Fibroblast of lung (primary cell): ENCODE measurements around the gene SUPT7L. TPM values are rescaled to one million over a fixed set of nuclear protein-coding genes. Genes with fewer than 3 reads are reported as not detected.

ENCODE experiments used
- DNase-seq, 2 donors: peaks; one replicate each; pipeline versions ENCODE4 v3.0.0 to v3.0.0-alpha.2; 2010; ENCODE audit warnings: low read depth in 2 of 2
- H2AFZ ChIP-seq: 2 replicates; pipeline ENCODE4 v1.5.1; 2012; ENCODE audit warnings: low read length, control low read depth, inconsistent platforms
- H3K27ac ChIP-seq: 2 replicates; pipeline ENCODE4 v1.5.1; 2011; ENCODE audit warnings: low read length, control low read depth; ENCODE audit not compliant: insufficient read depth
- H3K27me3 ChIP-seq: 2 replicates; pipeline ENCODE4 v1.5.1; 2011; ENCODE audit warnings: mild to moderate bottlenecking, low read length; ENCODE audit not compliant: control insufficient read depth, insufficient read depth
- H3K36me3 ChIP-seq: 2 replicates; pipeline ENCODE4 v1.5.1; 2011; ENCODE audit warnings: low read length; ENCODE audit not compliant: control insufficient read depth, insufficient read depth
- H3K4me1 ChIP-seq: 2 replicates; pipeline ENCODE4 v1.5.1; 2011; ENCODE audit warnings: low read length; ENCODE audit not compliant: control insufficient read depth, insufficient read depth; ENCODE audit errors: extremely low read depth
- H3K4me2 ChIP-seq: 2 replicates; pipeline ENCODE4 v1.5.1; 2011; ENCODE audit warnings: low read length, control low read depth; ENCODE audit not compliant: insufficient read depth; ENCODE audit errors: extremely low read depth
- H3K4me3 ChIP-seq, 4 experiments: fragments of 200-600 bp in 1 of 4; sonication (generic) in 1 of 4; replicated peaks in 1 of 4; 2 replicates each; pipeline ENCODE4 v1.5.1; 2011 to 2016; ENCODE audit warnings: low read length in 4 of 4, low read depth in 3 of 4, mild to moderate bottlenecking in 3 of 4, control low read depth in 2 of 4, inconsistent platforms in 1 of 4, mixed read lengths in 1 of 4; ENCODE audit not compliant: insufficient read depth in 1 of 4; ENCODE audit errors: control extremely low read depth in 1 of 4
- H3K79me2 ChIP-seq: 2 replicates; pipeline ENCODE4 v1.5.1; 2012; ENCODE audit warnings: mild to moderate bottlenecking, low read length, inconsistent platforms; ENCODE audit not compliant: control insufficient read depth, insufficient read depth
- H3K9ac ChIP-seq: 2 replicates; pipeline ENCODE4 v1.5.1; 2011; ENCODE audit warnings: mild to moderate bottlenecking, low read length, control low read depth; ENCODE audit not compliant: insufficient read depth
- H3K9me3 ChIP-seq: 2 replicates; pipeline ENCODE4 v1.5.1; 2012; ENCODE audit warnings: low read depth, low read length; ENCODE audit not compliant: control insufficient read depth, insufficient read depth
- H4K20me1 ChIP-seq: 2 replicates; pipeline ENCODE4 v1.5.1; 2011; ENCODE audit warnings: low read length; ENCODE audit not compliant: control insufficient read depth, insufficient read depth; ENCODE audit errors: extremely low read depth
- EZH2 ChIP-seq: IDR thresholded peaks from 2 replicates; pipeline ENCODE4 v1.5.1; 2012; ENCODE audit warnings: low read length, control low read depth, mild to moderate bottlenecking; ENCODE audit errors: missing control alignments
- polyA plus RNA-seq, 2 donors: library from polyadenylated mRNA; depleted of rRNA in 1 of 2; stranded (reverse) in 1 of 2; unstranded in 1 of 2; fragments of >200 nt; gene quantifications; 2 replicates each; pipeline ENCODE4 v1.2.1, GENCODE V29; 2011 to 2012; ENCODE audit warnings: missing spikeins in 1 of 2
- total RNA-seq: library from RNA; depleted of rRNA; stranded (reverse); fragments of >200 nt; gene quantifications from 2 replicates; pipeline ENCODE4 v1.2.1, GENCODE V29; 2014
- TF ChIP-seq, protein P1 (sequence below), 2 donors: IDR thresholded peaks in 1 of 2; conservative IDR thresholded peaks in 1 of 2; 1 replicate in 1 of 2; 2 replicates in 1 of 2; pipeline ENCODE4 v1.5.1; 2011 to 2012; ENCODE audit warnings: low read length in 2 of 2, control low read depth in 1 of 2, inconsistent platforms in 1 of 2, low read depth in 1 of 2, mild to moderate bottlenecking in 1 of 2

SUPT7L gene
- total and polyA plus RNA-seq, 2 donors (not counting 1 experiment from before 2014, with no cell fraction given), result 27.2 to 29.9 TPM

DNA sequence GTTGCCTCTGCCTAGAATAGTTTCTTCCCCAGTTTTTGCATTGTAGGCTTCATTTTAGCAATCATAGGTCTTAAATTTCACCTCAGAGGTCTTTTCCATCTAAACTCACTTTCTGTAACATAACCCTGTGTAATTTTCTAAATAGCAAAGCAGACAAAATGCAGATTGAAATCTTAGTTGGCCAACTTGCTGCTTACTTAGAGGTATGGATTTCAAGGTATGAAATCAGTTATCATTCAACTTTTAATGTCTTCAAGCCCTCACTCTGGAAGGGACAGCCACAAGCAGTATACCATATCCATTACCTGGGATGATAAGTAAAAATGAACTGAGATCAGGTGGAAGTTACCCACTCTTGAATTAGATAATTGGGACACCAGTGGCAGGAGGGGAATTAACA lies 38.5 kb downstream of the SUPT7L start:
- Histone ChIP-seq H3K4me3 (no peak overlapping the region), H3K27me3 (no peaks in the 10 kb centered on the region), H3K9ac (no peak overlapping the region), H3K9me3 (no peaks in the 10 kb centered on the region), H3K4me2 (no peak overlapping the region), H3K36me3 (no peaks in the 10 kb centered on the region), H3K27ac (no peak overlapping the region), H2AFZ (no peak overlapping the region), H3K4me1 (no peaks in the 10 kb centered on the region), H4K20me1 (no peaks in the 10 kb centered on the region), H3K79me2 (peaks cover 8% of the 10 kb centered on the region)
- no peak for TF ChIP-seq EZH2
- TF ChIP-seq, protein P1, sequence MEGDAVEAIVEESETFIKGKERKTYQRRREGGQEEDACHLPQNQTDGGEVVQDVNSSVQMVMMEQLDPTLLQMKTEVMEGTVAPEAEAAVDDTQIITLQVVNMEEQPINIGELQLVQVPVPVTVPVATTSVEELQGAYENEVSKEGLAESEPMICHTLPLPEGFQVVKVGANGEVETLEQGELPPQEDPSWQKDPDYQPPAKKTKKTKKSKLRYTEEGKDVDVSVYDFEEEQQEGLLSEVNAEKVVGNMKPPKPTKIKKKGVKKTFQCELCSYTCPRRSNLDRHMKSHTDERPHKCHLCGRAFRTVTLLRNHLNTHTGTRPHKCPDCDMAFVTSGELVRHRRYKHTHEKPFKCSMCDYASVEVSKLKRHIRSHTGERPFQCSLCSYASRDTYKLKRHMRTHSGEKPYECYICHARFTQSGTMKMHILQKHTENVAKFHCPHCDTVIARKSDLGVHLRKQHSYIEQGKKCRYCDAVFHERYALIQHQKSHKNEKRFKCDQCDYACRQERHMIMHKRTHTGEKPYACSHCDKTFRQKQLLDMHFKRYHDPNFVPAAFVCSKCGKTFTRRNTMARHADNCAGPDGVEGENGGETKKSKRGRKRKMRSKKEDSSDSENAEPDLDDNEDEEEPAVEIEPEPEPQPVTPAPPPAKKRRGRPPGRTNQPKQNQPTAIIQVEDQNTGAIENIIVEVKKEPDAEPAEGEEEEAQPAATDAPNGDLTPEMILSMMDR (conservative IDR thresholded peaks at IDR 0.05 in 1 of 2, IDR thresholded peaks at IDR 0.05 in 1 of 2; ENCODE audit: low read depth in 1 of 2, low read length in 2 of 2), result no peak
- DNase-seq, result no peak

- no peaks in the 10 kb centered on the region for H3K79me2 ChIP-seq
- H3K9ac ChIP-seq, result no peak overlapping the region
- no peak overlapping the region for H3K4me2 ChIP-seq
- H3K4me3 ChIP-seq, result no peak overlapping the region
- no peaks in the 10 kb centered on the region for H3K36me3 ChIP-seq
- no peak overlapping the region for H2AFZ ChIP-seq
- no peaks in the 10 kb centered on the region for H4K20me1 ChIP-seq
- no peaks in the 10 kb centered on the region for H3K27me3 ChIP-seq
- H3K9me3 ChIP-seq, result no peaks in the 10 kb centered on the region
- no peak overlapping the region for H3K27ac ChIP-seq
- DNase-seq, result peak; percentile 72 to 98
- no peaks in the 10 kb centered on the region for H3K4me1 ChIP-seq
- TF ChIP-seq EZH2, result no peak
- TF ChIP-seq, protein P1 (conservative IDR thresholded peaks at IDR 0.05 in 1 of 2, IDR thresholded peaks at IDR 0.05 in 1 of 2; ENCODE audit: low read depth in 1 of 2, low read length in 2 of 2), result no peak
These were observed 40.5 kb downstream of the SUPT7L start for GRCh38 chr2:27622921-27623384.

GRCh38 chr2:27621524-27621923 lies 41.9 kb downstream of the SUPT7L start:
- Histone ChIP-seq H3K27ac (no peak overlapping the region), H3K9ac (no peak overlapping the region), H2AFZ (no peak overlapping the region), H4K20me1 (no peaks in the 10 kb centered on the region), H3K27me3 (no peaks in the 10 kb centered on the region), H3K79me2 (no peaks in the 10 kb centered on the region), H3K36me3 (peaks cover 4% of the 10 kb centered on the region), H3K4me2 (no peak overlapping the region), H3K9me3 (no peaks in the 10 kb centered on the region), H3K4me1 (no peaks in the 10 kb centered on the region), H3K4me3 (no peak overlapping the region)
- DNase-seq, result no peak
- TF ChIP-seq, protein P1 (conservative IDR thresholded peaks at IDR 0.05 in 1 of 2, IDR thresholded peaks at IDR 0.05 in 1 of 2; ENCODE audit: low read depth in 1 of 2, low read length in 2 of 2), result peak in 1 of 2 donors; percentile 20
- TF ChIP-seq EZH2, result no peak
